Measurements from ENCODE around the gene PLCB4.
"Not testable (repeated sequence)": the region's sequence is repeated elsewhere in the genome, so short reads cannot be mapped to it uniquely, and the experiment has no call there.

PLCB4 gene

DNA sequence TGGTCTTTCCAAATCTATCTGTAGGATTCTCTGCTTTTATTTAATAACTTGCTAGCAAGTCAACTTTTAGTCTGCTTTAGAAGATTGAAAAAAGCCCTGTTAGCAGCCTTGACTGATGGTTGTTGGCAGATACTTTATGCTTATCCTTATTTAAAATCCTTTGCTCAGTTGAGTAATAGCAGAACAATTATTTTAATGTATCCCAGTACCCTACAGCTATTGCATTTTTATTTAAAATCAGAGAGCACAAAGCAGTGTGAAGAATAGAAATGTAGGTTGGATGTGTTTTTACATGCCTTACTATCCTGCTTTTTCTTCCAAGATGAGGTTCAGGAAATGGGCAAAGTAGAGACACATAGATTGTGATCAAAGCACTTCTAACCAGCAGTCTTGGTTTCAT lies 298.4 kb downstream of the PLCB4 start:
- DNase-seq (ENCODE audit: low read depth): no peak

DNA sequence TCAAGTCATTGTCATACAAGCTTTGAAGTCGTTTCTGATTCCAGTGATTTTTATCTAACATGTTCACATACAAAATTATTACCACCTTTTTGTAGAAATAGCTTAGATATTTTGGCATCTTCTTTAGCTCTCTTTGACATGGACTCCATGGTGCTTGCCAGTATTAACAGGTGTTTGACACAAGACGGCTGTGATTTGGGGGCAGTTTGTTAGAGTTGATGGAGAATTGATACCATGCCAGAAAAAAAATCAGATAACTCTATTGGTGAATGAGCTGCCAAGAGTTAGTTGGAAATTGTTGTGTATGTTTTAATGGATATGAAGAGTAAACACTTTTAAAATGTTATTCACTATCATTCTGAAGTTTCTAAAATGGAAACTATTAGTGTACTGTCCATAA lies 298.9 kb downstream of the PLCB4 start:
- no peak for DNase-seq (ENCODE audit: low read depth)

DNA sequence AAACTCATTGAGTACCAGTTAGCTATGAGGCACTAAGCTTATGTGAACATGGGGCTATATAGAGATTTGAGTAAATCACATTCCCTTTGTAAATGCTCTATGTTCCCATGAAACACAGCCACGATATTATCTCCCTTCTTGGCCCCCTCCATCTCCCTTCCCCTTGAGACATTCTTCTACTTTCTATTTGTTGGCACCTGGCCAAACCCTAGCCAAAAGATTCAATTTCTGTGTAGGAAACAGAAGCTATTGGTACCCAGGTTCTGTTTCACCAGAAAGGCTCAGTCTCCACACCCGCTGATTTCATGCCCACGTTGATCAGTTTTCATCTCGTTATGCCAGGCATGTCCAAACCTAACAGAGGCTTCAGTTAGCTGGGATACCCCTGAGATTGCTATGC lies 300.0 kb downstream of the PLCB4 start:
- DNase-seq (ENCODE audit: low read depth): no peak

DNA sequence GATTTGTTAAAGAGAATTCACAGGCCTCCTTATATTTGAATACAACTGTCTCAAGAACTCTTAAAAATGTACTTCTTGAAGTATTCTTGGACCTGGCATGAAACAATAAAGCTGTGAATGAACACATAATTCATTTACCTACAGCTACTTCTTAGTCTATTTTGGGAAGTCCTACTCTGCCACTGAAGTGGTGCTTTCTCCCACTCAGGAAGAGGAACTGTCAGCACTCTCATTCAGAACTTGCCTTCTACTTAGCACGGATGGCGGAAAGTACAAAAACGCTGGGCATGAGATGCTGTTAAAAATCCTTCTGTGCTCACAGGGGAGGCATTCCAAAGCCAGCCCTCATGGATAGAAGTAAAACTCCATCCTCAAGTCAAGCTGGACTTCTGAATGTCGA lies 300.7 kb downstream of the PLCB4 start:
- no peak for DNase-seq (ENCODE audit: low read depth)

DNA sequence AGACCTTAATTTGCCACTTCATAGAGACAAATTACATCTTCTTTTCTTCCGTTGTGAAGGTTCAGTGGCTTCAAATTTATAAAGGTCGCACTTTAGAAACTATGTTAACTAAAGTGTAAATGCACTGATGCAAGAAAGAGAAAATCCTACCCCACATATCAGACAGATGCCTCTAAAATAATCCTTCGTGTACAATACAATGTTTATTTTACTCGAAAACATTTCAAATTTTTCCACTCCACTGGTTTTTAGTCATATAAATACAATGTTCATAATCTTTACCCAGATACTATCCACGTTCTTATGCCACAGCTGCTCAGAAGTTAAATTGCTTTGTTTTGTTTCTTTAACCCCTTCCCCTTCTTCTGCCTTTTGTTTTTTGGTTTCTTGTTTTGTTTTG lies 305.2 kb downstream of the PLCB4 start:
- DNase-seq (ENCODE audit: low read depth): no peak

DNA sequence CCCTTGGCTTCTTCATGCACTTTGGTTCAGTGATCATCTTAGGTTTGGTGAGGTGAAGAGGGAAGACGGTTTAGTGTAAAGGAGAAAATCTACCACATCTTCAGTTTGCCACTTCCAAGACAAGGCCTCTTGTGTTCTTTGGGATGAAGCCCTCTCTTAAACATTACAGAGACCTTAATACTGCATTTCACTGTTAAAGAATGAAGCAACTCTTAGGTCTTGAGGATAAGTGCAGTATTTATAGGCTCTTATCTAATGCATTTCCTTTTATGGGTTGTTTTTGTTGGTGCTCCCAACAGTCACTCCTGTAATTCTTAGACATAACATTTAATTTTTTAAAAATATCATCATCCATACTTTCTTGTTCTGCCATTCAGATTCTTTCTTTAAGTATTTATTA lies 305.6 kb downstream of the PLCB4 start:
- DNase-seq (ENCODE audit: low read depth): no peak

DNA sequence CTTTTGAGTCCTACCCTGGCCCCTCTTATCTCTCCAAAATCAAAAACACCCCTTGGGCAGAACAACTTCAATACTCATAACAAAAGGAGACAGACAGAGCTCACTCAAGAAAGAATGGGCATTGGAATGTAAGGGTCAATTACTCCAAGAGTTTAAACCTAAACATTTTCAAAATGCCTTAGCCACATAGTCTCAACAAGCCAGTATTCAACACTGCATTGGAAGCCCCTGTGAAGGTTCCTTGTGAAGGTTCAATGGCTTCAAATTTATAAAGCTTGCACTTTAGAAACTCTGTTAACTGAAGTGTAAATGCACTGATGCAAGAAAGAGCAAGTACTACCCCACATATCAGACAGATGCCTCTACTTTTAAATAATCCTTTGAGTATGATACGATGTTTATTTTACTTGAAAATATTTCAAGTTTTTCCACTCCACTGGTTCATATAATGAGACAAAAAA lies 306.4 kb downstream of the PLCB4 start:
- no peak for DNase-seq (ENCODE audit: low read depth)

DNA sequence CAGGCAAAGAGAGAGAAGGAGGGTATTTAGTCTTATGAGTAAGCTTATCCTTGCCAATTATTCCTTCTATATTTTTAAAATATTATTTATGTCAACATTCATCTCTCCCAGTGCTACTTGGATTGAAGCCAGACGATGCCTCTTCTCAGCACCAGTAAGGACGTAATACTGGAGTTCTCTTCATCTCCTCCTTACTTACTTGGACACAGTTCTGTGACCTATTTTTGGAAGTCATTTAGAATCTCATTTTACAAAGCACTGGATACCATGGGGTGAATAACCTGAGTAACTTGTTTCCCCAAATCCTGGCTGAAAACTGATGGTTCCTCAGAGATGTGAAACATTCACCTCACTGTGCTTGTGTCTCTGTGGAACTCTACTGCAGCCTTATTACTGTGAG lies 308.1 kb downstream of the PLCB4 start:
- no peak for DNase-seq (ENCODE audit: low read depth)

DNA sequence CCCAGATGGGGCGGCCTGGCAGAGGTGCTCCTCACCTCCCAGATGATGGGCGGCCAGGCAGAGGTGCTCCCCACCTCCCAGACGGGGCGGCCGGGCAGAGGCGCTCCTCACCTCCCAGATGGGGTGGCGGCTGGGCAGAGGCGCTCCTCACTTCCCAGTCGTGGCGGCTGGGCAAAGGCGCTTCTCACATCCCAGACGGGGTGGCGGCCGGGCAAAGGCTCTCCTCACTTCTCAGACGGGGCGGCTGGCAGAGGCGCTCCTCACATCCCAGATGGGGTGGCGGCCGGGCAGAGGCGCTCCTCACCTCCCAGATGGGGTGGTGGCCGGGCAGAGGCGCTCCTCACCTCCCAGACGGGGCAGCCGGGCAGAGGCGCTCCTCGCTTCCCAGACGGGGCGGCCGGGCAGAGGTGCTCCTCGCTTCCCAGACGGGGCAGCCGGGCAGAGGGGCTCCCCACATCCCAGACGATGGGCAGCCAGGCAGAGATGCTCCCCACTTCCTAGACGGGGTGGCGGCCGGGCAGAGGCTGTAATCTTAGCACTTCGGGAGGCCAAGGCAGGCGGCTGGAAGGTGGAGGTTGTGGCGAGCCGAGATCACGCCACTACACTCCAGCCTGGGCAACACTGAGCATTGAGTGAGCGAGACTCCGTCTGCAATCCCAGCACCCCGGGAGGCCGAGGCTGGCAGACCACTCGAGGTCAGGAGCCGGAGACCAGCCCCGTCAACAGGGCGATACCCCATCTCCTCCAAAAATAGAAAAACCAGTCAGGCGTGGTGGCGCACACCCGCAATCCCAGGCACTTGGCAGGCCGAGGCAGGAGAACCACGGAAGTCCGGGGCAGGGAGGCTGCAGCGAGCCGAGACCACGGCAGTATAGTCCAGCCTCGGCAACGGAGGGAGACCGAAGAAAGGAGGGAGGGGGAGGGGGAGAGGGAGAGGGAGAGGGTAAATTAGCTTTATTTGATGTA lies 316.7 kb downstream of the PLCB4 start:
- DNase-seq (ENCODE audit: low read depth): not testable (repeated sequence)

DNA sequence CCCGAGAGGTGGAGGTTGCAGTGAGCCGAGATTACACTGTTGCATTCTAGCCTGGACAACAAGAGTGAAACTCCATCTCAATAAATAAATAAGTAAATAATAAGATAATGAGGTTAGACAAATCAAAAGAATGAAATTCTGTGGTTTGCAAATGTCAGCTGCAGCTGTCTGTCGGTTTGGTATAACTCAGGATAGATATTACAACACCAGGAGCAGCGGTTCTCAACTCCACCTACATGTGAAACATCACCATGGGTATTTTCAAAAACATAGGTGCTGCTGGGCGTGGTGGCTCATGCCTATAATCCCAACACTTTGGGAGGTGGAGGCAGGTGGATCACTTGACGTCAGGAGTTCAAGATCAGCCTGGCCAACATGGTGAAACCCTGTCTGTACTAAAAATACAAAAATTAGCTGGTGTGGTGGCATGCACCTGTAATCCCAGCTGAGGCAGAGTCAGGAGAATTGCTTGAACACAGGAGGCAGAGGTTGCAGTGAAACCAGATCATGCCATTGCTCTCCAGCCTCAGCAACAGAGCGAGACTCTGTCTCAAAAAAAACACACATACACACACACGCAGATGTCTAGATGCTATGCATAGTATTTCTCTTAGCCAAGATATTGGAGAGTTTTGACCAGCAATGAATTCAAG lies 319.4 kb downstream of the PLCB4 start:
- DNase-seq (ENCODE audit: low read depth): no peak

DNA sequence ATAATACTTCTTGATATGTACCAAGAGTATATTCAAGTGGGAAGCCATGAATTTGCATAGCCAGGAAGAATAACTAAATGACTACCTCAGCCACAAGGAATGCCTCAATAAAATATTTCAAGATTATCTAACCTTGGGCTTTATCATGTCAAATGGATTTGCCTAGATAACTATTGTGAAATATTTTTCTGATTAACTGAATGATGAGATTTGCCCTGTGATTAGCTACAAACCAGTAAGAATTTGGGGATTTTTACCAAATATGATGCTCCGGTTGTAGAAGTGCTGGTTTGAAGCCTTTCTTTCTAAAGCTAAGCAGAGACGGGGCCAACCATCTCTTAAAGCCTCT lies 319.9 kb downstream of the PLCB4 start:
- DNase-seq (ENCODE audit: low read depth): no peak

DNA sequence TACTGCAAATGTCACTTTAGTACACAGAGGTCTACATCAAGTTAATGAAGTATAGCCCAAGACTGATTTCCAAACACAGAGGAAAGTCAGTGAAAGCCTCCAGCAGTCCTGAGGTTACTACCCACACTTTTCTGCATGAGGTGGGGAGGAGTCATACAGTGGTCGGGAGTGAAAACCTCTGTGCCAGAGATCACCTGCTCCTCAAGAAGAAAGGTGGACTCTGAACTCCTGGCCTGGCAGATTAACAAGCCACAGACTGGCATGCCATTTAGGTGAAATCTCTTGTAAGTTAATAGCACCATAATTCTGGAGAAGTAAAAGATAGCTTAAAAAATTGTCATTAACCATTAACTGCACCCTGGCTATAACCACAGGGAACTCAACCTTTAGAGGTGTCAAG lies 320.5 kb downstream of the PLCB4 start:
- no peak for DNase-seq (ENCODE audit: low read depth)

DNA sequence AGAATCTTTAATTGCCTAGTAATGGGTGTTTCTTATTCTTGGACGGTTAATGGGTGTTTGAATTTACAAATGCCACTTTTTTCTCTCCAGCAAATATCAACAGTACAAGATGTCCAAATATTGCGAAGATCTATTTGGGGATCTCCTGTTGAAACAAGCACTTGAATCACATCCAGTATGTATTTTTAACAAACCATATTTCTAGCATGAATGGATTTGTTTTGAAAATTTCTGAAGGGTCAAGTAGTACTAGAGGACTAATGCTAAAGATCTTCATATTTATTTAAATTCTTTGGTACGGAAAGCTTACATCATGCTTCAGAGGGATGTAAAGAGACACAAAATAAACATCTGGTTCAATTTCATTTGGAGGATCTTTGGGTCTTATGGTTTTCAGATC lies 321.6 kb downstream of the PLCB4 start:
- DNase-seq (ENCODE audit: low read depth): no peak

DNA sequence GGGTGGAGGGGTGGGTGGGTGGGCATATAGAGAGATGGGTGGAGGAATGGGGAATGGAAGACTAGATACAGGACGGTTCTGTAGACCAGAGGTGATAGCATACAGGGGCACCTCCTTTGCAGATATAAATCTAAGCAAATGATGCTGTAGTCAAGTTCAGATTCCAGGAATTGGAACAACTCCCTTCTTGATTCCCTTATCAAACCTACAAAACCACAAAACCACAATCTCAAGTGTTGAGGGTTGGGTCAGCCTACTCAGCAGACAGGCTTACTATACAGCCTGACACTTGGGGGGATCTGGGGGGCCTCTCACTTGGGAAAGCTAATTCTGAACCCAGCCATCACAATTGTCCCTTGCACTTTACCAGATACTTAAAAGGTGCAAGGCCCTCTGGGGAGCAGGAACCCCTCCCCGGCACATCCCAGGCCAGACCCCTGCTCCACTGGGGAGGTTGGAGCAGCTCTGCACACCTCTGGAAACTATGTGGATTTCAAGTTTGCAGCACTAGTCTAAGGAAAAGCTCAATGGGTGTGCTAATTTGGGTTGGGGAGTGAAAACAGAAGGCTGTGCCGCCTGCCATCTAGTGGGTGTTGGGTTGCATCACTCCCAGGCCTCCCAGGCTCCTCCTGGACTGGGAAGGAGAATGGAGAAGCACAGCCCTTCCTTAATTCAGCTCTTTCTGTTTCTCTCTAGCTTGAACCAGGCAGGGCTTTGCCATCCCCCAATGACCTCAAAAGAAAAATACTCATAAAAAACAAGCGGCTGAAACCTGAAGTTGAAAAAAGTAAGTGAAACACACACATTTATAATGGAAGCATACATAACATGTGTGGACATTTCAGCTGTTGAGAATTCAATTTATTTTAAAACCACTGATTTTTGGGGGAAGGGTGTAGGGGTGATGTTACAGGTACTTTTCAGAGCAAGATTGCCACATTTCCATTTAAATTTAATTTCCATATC lies 324.3 kb downstream of the PLCB4 start:
- no peak for DNase-seq (ENCODE audit: low read depth)

DNA sequence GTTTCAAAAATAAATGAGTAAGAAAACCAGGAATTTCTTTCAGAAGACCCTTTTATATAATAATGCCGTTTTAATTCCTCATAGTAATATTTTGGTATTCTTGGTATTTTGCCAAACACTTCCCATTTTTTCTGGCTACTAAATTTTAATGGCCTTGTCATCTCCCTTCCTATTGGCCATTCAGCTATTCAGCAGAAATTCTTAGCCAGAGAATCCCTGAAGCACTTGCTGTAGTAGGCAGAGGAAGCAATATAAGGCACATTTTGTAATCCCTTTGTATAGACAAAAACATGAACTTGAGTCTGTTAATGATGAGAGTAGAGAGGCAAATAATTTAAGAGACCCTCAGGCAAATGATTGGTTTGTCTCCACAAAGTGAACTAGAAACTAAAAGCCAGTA lies 327.1 kb downstream of the PLCB4 start:
- no peak for DNase-seq (ENCODE audit: low read depth)

DNA sequence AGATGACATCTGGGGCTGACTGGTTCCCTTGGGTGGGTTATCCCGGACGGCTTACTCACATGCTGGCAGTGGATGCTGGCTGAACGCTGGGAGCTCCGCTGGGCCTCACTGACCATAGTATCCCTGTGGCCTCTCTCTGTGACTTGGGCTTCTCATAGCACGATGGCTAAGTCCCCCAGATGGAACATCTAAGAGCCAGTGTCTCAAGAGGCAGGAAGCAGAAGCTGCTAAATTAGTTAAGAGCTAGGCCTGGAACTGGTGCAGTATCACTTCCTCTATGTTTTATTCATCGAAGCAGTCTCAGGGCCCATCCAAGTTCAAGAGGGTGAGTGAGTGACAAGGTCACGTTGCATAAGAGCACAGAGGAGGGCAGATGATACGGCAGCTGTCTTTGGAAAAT lies 329.0 kb downstream of the PLCB4 start:
- DNase-seq (ENCODE audit: low read depth): no peak

DNA sequence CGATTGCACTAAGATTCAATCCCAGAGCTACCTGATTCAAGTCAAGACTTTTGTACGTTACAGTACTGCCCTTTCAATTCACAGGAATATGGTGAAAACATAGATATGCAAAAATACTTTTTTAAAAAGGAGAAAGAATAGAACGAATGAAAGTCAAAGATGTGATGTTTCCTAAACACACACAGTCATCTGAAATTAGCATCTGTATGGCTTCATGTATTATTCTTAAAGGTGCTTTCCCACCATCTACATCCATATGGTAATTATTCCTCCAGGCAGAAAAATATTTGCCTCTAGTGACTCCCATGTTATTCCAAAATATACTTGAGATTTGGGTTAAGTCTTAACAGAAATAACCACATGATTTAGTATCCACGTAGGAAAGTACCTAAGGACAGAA lies 330.0 kb downstream of the PLCB4 start:
- DNase-seq (ENCODE audit: low read depth): no peak

DNA sequence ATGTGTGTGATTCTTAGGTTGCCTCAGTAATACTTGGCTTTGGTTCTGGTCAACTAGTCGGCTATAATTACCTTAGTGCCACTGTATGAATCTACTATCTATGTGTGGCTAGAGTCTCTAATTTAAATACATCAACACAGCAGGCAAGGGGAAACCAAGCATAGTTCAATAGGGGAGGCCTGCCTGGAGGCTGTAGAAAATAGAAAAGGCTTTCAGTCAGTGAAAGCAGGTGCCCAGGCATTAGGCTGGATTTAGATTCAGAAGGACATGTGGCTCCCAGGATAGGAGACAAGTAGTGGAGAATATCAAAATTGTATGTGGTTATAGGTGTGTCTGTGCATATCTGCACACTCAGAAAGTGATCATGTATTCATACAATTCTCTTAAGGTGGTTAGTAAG lies 330.4 kb downstream of the PLCB4 start:
- no peak for DNase-seq (ENCODE audit: low read depth)

DNA sequence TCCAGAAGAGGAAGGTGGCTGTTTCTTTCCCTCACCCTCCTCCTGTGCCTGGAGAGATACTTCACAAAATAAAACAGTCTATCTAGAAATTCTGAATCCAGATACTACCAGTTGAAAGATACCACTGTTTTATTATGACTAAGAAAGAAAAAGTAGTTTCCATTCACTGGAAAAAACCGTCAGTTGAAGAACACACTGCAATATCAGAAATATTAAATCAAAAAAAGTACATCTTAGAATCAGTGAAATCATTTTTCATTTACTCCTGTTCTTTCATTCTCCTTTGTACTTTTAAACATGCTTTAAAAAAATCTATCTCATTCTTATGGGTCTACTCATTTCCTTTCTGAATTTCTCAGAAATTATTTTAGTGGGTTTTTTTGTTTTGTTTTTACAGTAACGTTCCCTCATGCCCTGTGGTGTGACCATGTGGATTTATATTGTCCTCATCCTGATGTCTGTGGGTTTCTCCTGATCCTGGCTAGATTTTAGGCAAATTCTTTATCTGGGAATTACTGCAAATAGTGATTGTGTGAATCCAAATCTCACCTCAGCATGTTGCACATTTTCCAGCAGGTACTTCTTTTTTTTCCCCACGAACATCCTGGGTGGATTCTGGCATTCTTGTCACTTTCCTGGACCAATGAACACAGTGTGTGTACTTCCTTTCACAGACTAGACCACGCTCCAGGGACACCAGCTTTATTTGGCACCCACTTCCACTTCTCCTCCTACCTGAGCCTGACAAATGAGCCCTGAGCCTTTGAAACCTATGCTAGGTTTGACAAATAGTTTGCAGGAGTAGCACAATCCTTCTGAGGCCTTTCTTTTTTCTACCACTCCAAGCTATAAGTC lies 331.5 kb downstream of the PLCB4 start:
- no peak for DNase-seq (ENCODE audit: low read depth)

DNA sequence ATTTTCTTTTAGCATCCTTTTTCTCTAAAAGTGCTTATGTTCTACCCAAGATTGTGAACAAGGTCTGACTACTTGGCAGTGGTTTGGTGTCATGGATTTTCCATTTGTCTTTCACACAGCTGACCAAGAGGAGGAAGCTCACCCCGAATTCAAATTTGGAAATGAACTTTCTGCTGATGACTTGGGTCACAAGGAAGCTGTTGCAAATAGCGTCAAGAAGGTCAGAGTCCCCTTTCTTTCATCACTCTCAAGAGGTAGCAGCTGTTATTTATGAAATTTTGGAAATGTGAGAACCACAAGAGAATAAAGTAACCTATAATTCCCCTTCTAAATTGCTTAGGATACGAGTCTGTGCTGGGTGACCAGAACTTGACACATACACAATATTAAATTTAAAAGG lies 332.5 kb downstream of the PLCB4 start:
- DNase-seq (ENCODE audit: low read depth): no peak

DNA sequence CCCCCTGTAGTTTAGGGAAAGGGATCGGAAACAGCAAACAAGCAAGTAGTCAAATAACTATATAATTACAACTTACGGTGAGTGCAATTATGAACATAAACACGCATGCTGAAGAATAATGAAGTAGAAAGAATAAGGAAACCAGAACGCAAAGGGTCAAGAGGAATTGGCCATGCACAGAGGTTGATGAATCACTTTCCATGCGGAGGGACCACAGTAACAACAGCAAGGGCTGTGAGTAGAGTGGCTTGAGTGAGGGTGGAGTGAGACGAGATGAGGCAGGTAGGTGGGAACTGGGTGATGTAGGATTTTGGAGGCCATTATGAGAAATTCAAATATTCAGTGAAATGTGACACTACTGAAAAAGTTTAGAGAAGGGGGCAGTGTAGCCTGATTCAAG lies 333.3 kb downstream of the PLCB4 start:
- no peak for DNase-seq (ENCODE audit: low read depth)

DNA sequence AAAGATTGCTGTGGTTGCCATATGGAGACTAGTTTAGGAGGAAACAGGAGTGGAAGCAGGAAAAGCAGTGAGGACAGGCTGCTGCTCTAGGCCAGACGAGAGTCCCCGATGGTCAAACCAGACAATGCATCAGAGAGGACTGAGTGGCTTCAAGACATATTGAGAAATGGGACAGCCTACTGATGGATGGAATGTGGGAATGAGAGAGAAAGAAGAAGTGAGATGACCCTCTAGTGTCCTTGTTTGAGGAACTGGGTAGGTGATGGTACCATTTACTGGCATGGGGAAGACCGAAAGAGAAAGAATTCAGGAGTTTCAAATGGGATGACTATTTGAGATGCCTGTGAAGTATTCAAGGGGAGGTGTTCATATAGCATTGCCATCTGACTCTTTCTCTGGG lies 333.7 kb downstream of the PLCB4 start:
- no peak for DNase-seq (ENCODE audit: low read depth)

Measured in stimulated activated CD8-positive, alpha-beta memory T cell treated with anti-CD3 and anti-CD28 coated beads, Interleukin-7, amount 100 ng/mL, for 24 hours (primary cell).